CD4-positive, alpha-beta T cell treated with Interleukin-12 subunit alpha and Interleukin-12 subunit beta, for 1 hour (primary cell): ENCODE measurements around the gene CNPY1.
"Not testable (repeated sequence)": the region's sequence is repeated elsewhere in the genome, so short reads cannot be mapped to it uniquely, and the experiment has no call there.

Source experiments
- DNase-seq: peaks from one replicate; pipeline ENCODE4 v3.0.0-alpha.2; 2020

CNPY1 gene

DNA sequence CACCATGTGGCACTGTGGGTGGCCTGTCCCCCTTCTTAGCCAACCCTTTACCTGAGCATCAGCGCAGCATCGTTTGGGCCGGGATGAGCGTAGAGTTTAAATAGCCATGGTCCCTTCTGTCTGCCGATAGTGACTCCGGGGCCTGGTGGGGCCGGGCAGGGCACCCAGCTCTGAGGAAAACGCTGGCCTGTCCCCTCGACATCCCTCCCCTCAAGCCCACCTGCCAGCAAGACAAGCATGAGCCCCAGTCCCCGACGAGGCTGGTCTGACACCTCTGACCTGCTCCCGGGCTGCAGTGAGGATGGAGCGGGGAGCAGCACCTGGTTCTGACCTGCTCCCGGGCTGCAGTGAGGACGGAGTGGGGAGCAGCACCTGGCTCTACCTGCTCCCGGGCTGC, 31.1 kb upstream of the CNPY1 start:
- DNase-seq = no peak

DNA sequence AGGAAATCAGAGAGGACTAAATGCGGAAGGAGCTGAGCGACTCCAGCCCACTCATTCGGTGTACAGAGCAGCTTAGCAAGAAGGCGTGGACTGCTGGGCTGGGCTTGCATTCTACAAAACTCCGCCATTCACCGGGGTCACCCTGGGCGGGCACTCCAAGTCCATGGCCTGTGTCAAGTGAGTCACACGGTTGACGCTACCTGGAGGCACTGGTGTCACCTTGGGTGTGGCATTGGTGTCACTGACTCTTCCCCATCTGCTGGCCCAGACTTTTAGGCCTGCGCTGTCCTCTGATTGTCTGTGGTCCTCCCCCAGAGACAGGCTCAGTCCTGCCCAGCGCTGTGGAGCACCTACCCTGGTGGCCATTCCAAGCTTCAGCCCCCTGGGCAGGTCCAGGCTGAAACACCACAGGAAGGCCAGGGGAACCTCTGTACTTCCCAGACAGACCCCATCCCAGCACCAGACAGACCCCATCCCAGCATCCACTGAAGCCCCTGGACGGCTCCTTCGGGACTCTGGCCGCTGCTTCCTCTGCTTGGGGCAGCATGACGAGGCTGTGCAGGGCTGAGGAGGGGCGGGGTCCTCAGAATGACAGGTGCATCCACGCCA, 30.6 kb upstream of the CNPY1 start:
- DNase-seq = no peak

DNA sequence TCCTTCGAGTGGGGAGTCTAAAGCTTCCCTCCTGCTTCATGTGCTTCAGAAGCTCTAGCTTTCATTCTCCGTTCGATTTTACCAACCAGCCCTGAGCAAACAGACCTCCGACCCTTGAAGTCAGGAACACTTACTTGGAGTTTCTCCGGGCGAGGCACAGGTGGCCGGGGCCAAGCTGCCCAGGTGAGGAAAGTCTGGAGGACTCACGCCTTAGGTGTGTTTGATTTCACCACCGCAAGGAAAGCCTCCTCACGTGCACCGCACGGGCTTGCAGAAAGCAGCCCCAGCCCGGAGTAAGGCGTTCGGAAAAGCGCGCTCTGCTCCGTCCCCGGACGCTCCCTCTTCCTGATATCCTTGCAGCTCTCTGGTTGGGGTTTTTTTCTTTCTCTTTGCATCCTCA, 30.1 kb upstream of the CNPY1 start:
- DNase-seq = no peak

DNA sequence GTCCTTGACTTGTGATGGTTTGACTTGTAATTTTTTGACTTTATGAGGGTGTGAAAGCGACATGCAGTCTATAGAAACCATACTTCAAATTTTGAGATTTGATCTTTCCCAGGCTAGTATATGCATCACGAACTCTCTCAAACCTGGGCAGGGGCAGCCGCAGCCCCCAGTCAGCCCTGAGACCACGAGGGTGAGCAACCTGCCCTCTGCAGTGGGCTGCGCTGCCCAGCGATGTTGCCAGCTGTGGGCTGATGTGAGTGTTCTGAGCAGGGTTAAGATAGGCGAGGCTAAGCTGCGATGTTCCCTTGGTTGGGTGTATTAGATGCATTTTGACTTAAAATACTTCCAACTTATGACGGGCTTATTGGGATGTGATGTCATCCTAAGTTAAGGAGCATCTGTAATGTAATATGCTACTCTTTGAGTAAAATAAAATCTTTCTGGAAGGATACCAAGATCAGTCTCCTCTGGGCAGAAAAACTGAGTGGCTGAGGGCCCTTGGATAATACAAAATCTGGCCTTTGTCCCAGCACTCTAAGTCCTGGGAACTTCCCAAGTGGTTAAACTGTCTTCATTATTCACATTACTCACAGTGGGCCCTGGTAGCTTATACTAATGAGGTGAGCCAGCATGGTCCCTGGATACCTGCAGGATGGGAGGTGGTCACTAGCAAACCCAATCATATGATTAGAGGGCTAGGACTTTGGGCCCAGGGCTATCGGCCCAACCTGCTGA, 28.4 kb upstream of the CNPY1 start:
- DNase-seq = no peak

DNA sequence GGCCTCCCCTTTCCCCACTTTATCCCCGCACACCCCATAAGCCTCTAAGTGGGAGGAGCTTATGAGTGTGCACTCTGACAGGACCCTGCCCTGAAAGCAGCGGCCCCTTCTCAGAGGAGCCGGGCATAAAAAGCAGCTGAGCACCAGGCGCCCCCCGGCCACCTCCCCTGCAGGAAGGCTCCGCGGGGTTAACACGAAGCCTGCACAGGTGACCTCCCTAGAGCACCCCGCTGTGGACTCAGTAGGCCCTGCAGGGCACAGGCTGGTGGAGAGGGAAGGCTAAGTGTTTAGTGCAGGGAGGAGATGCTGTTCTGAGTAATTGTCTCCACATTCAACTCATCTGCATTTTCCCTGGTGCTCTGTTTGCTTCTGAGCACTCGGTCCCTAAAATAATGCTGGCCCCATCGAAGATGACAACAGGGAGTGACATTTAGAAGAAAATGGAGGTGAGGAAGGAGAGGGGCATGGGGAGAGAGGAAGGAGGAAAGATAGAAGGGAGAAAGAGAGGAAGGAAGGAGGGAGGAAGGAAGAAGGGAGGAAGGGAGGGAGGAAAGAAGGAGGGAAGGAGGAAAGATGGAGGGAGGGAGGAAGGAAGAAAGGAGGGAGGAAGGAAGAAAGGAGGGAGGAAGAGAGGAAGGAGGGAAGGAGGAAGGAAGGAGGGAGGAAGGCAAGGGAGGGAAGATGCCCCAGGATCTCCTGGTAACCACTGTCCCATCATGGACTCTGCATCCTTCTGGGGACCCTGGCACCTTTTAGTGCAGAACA, 25.4 kb upstream of the CNPY1 start:
- DNase-seq = no peak

DNA sequence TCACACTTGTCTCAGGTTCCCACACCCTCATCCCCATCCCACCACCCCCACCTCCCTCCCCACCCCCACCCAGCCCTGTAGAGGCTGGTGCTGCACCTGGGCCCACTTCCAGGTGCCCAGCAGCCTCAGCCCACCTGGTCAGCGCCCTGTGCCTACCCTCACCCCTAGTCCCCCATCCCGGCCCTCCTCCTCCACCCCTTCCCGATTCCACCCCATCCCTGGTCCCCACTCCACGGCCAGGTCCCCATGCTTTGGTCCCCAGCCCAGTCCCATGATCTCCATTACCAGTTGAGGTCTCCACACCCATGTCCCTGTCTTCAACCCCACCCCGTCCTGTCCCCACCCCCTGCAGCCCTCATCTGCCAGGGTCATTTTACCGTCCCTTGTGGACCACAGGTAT, 24.6 kb upstream of the CNPY1 start:
- no peak for DNase-seq

DNA sequence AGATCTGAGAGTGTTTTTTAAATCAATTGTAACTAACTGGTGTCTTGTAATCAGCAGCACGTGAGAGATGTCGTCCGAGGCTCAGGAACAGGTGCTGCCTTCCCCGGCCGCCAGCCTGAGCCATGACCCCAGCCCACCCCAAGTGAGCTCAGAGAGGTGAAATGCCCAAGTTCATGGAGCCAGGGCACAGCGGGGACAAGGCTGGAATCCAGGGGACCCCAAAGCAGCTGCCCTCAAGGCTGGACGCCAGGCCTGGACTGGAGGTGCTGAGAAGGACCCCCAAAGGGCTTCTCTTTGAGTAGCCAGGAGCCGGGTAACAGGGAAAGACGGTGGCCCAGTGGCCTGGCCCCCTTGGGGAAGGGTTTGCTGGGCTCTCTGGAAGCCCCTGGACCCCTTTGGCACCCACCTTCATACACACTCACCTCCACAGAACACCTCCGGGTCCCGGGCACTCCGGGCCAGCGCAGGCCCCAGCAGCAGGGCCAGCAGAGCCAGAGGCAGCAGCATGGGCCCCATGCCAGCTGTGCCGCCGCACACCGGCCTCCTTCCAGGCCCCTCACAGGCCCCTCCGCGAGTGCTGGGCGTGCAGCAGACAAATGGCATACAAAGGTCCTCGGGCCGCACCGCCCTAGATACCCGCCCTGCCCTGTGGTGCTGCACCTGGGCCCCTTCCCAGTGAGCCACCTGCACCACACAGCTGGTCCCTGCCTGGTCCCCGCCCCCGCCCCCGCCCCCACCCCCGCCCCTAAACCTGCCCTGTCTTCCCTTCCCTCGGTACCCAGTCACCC, 24.0 kb upstream of the CNPY1 start:
- no peak for DNase-seq

DNA sequence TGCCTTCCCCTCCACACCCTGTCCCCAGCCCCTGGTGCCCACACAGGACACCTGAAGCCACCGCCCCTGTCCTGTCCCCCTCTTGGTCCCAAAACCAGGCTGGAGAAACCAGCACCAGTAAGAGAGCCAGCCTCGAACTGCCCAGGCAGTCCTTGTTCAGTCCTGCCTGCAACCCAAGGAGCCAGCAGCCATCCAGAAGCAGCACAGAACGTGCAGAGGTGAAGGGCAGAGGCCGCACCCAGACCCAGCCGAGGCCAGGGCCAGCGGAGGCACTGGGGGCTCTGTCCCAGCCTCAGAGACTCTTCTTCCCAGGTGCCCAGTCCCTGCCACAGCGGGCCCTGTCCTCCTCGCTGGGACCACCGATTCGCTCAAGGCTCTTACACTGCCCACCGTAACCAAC, 23.3 kb upstream of the CNPY1 start:
- no peak for DNase-seq

DNA sequence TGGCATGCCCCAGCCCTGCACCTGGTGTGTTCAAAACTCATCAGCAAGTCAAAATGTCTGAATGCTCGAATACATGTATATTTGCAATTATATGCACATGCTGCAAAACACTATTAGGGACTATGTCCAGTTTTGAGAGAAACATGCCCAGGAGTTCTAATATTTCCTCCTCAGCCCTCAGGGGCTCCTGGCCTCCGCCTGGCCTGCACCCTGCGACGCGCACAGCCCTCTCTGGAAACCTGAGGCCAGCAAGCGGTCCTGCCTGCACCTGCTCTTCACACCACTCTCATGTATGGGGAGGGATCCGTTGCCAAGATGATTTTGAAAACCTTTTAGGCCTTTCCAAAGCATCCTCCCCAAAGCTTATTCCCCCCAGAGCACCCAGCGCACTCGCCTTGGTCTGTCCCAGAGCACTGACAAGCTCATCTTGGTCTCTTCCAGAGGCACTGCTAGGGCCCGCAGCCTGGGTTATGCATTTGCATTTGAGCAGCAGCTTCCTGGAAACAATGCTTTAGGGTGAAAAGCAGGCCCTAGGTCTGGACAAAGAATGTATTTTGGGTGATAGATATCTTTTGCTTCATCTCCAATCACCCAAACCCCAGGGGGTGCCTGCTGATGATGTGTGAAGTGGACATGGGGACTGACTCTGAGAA, 22.6 kb upstream of the CNPY1 start:
- DNase-seq = no peak

DNA sequence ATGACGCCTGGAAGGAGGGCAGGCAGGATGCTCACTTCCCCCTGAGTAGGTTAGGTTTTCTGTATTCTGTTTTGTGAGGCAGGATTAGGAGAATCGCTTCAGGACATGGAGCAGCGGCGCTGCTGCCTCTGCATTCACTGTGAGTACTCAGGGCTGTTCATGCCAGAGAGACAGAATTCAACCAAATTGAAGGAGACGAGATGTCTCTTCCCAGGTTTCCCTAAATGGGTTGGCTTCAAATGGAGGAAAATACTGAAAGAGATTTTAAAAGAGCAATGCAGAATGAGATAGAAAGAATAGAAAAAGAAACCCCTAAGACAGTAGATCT, 21.9 kb upstream of the CNPY1 start:
- DNase-seq = no peak

DNA sequence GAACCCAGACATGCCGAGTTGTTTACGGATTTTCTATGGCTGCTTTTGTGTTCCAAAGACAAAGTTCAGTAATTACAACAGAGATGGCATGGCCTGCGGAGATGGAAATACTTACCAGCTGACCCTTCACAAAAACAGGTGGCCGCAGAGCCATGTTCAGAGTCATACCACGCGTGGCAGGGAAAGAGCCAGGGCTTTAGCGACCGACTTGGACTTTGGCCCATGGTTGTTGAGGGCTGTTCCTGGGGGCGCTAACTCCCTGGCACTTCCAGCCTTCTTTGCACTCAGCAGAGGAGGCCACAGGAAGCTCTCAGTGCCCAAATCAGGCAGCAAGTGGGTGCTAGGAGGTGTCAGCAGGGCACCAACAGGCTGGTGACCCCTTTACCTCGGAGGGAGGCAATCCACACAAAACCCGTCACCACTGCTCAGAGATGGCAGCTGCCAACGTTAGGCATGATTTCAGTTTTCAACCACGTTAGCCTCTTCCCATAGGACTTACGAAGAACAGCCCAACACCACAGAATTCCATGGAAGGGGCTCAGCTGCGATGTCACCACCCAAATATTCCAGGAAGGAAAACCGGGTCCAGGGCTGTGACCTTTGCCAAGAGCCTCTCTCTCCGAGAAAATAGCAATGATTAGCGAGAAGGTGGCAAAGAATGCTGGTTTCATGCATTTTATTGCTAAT, 21.4 kb upstream of the CNPY1 start:
- no peak for DNase-seq

DNA sequence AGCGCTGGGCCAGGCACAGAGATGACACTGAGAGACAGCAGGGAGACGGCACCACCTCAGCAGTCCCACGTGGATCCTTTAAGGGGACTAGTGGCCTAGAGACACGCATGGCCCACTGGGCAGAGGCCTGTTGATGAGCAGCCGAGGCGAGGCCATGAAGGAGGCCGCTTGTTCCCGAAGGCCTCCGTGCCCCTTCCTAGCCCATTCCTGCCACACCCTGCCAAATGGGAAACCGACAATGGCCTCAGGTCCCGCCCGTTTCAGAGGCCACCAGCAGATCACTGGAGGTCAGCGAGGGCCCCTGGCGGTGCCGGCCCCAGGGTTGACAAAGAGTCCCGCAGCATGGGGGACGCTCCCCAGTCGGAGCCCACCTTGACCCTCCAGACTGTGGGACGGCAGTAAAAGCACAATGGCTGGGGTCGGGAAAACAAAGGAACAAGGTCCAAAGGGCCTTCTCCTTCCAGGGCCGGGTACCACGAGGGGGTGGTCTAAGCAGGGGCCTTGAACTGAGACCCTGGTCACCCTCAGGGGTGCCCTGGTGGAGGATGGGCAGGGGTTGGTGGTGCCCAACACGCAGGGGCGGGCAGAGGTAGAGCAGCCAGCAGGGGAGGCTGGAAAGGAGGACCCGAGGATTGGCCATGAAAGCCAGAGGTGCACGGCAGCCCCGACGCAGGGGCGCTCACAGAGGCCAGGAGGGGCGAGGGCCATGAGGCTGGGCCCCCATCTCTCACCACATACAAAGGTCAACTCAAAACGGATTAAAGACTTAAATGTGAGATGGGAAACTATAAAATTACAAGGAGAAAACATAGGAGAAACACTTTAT, 19.9 kb upstream of the CNPY1 start:
- DNase-seq = no peak

DNA sequence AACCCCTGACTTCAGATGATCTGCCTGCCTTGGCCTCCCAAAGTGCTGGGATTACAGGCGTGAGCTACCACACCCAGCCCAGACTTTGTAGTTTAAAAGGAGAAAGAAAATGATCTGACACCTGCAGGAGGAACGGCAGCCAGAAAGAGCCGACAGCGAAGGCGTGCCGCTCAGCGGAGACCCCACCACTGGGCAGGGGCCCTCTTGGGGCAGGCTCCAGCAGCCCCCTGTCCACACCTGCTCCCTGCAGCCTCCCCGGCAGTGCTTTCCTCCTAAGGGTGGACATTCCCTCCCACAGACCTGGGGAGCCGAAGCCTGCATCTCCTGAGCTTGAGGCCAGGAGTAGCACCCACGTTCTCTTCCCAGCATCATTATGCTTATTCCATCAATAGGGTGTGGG, 19.2 kb upstream of the CNPY1 start:
- no peak for DNase-seq

DNA sequence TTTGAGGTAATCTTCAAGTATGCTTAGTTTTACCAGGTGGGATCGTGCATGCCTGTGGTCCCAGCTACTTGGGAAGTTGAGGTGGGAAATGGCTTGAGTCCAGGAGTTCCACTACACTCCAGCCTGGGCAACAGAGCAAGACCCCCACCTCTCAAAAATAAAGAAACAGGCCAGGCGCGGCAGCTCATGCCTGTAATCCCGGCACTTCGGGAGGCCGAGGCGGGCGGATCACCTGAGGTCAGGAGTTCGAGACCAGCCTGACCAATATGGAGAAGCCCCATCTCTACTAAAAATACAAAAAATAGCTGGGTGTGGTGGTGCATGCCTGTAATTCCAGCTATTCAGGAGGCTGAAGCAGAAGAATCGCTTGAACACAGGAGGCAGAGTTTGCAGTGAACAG, 16.6 kb upstream of the CNPY1 start:
- DNase-seq = not testable (repeated sequence)

DNA sequence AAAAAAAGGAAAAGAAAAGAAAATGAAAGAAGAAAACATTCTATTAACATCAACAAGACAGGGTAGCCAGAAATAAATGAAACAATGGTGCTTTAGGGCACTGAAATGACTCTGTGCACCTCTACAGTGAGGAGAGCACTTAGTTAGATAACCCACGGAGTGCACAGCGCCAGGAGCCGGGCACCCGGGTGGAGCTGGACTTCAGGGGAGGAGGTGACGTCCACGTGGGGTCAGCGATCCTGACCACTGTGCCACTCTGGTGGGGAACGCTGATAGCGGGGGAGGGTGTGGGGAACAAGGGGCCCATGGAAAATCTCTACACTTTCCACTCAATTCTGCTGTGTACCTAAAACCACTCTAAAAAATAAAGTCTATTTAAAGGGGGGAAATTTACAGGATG, 15.7 kb upstream of the CNPY1 start:
- no peak for DNase-seq

DNA sequence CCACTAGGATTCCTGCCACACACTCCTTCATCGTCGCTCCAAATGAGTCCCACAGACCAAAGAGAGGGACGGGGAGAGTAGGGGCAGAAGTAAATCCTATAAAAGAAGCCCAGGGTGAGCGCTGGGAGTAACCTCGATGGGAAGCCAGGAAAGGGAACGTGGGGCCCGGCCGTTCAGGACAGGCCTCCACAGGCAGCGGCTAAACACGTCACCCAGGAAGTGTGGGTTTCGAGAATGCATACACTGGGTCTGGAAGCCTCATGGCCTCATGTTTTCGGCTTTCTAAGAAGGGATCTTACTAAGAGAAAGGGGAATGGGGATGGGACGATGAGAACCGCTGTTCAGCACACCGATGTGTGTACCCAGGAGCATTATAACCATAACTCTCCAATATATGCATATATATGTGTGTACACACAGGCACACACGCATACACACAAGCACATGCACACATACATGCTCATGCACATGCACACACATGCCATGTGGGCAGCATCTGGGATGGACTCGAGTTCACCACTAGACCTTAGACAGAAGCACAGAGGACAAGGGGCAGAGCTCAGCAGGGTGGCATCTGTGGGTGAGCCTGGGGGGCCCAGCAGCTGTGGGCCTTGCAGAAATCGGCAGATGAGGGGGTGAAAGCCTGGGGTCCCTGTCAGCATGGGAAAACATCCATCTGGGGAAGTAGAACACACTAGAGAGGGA, 14.8 kb upstream of the CNPY1 start:
- no peak for DNase-seq

DNA sequence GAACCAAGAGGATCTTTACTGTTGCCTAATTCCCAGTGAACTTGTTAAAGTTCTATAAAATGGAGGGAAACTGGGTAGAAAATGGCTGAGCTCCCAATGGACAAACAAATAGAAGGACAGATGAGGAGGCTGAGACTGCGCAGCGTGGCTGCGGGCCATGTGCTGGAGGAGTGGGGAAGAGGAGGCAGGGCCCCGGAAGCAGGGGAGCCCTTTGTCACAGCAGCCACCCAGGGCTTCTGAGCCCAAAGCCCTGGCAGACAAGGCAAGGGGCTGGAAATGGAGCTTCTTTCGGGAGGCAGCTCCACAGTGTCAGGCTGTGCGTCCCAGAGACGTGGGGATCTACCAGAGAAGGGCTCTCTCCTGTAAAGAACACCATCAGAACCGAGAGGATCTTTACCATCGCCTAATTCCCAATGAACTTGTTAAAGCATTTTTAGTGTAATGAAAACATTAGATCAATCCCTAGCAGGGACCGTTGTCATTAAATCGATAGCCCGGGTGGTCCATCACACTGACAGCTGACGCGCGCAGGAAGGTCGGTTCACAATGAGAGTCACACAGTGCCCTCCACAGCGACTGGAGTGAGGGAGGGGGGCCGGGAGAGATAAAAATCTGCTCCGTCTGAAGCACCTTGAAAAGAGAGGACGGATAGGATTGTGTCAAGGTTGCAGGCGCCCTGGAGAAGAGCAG, 14.0 kb upstream of the CNPY1 start:
- no peak for DNase-seq

DNA sequence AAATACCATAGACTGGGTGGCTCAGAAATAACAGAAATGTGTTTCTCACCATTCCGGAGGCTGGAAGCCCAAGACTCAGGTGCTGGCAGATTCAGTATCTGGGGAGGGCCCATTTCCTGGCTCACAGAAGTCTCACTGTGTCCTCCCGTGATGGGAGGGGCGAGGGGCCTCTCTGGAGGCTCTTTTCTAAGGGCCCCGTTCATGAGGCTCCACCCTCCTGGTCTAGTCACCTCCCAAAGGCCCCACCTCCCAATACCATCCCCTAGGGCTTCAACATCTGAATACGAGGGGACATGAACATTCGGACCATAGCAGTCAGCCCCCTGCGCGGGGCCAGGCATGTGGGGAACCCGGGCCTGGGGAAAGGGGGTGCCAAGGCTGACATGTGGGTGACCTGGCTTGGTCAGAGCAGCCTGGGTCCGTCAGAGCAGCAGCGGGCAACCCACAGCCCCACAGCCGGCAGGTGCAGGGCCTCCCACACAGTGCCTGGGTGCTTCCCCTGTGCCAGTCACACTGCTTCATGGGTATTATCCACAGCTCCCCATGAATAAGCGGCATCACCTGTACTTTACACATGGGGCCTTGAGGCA, 13.3 kb upstream of the CNPY1 start:
- DNase-seq = no peak

DNA sequence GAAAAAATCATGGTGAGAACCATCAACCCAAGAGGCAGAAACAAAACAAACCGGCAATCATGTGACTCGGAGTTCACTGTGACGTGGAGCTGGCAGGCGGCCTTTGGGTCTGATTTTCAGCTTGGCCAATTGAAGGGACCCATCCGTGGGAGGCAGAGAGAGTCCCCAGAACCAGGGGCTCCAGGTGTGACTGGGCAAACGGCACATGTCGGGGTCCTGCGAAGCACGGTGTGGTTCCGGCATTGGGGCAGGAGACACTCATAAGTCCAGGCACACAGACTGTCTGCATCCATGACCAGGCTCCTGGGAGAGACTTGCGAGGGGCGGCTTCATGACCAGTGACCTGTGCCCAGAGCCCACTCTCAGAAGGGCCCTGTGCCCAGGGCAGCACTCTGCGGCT, 12.6 kb upstream of the CNPY1 start:
- no peak for DNase-seq

DNA sequence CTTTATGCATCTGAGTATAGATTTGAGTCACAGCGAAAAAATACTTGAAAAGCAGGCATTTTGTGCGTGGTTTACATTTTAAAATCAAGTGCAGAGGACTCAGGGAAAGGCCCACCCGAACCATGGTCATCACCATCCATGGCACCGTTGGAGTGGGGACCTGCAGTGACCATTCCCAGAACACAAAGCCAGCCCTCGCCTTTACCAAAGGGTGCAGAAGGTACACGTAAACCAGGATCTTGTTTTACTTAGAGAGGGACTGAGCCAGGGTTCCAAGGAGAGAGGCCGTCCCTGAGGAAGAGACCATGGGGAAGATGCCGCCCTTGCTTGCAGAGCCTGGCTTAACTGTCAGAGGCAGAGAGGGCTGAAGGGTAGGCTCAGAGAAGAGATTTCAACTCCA, 12.0 kb upstream of the CNPY1 start:
- no peak for DNase-seq
